Testis (tissue), 3 donors: Measurements from ENCODE around the gene MCF2L. TPM values are rescaled to one million over a fixed set of nuclear protein-coding genes. Genes with fewer than 3 reads are reported as not detected.

Experiments used
- DNase-seq: peaks from one replicate; pipeline ENCODE4 v3.0.0-alpha.2; 2019
- H3K27ac ChIP-seq, 2 donors: fragments of 200-600 bp; sonication (generic); one replicate each; pipeline ENCODE4 v1.5.1; 2019
- H3K27me3 ChIP-seq: fragments of 200-600 bp; sonication (generic); one replicate; pipeline ENCODE4 v1.5.1; 2019
- H3K36me3 ChIP-seq: fragments of 200-600 bp; sonication (generic); one replicate; pipeline ENCODE4 v1.5.1; 2017; ENCODE audit warnings: low read depth; ENCODE audit errors: missing control alignments
- H3K4me1 ChIP-seq: fragments of 200-600 bp; sonication (generic); one replicate; pipeline ENCODE4 v1.5.1; 2019
- H3K4me3 ChIP-seq, 2 donors: fragments of 200-600 bp; sonication (generic); one replicate each; pipeline ENCODE4 v1.5.1; 2017 to 2019
- H3K9me3 ChIP-seq: fragments of 200-600 bp; sonication (generic); one replicate; pipeline ENCODE4 v1.5.1; 2017
- POLR2A ChIP-seq: fragments of 450-650 bp; IDR thresholded peaks from one replicate; pipeline ENCODE4 v1.6.1; 2017; ENCODE audit warnings: antibody characterized with exemption, mild to moderate bottlenecking, moderate library complexity
- WGBS, 2 donors: methylation state at CpG; one replicate each; pipeline ENCODE4 v1.1.5; 2018; 5-methylcytosine and 5-hydroxymethylcytosine counted together
- intact Hi-C: fragments of 100-400 bp; cut with DNase I; formaldehyde crosslinking; loops from one replicate; pipeline ENCODE4 v1.15.1; 2023; ENCODE audit warnings: low total_unique reads
- polyA plus RNA-seq: library from polyadenylated mRNA; stranded (reverse); fragments of 350-450 nt; fragmentation: Illumina TruSeq; extraction: RNeasy Lipid Tissue Mini Kit (QIAGEN cat#74804); gene quantifications from one replicate; pipeline ENCODE4 v1.2.3, GENCODE V29; 2014; ENCODE audit warnings: low read depth, low replicate concordance; ENCODE audit not compliant: insufficient read depth
- total RNA-seq, 2 donors: library from RNA; depleted of rRNA; stranded (reverse); fragments of >200 nt; gene quantifications; one replicate each; pipeline ENCODE4 v1.2.3, GENCODE V29; 2016
- TF ChIP-seq, protein P1 (sequence below), 3 experiments: fragments of 450-650 bp in 2 of 3; fragments of 200-600 bp in 1 of 3; sonication (generic) in 1 of 3; IDR thresholded peaks; one replicate each; pipeline ENCODE4 v1.5.1; 2016 to 2019; ENCODE audit warnings: antibody characterized with exemption in 3 of 3, mild to moderate bottlenecking in 2 of 3, moderate library complexity in 1 of 3

MCF2L gene
- total and polyA plus RNA-seq, 3 donors from 2014 or later: 5.0 to 17.6 (median 14.6) TPM

DNA sequence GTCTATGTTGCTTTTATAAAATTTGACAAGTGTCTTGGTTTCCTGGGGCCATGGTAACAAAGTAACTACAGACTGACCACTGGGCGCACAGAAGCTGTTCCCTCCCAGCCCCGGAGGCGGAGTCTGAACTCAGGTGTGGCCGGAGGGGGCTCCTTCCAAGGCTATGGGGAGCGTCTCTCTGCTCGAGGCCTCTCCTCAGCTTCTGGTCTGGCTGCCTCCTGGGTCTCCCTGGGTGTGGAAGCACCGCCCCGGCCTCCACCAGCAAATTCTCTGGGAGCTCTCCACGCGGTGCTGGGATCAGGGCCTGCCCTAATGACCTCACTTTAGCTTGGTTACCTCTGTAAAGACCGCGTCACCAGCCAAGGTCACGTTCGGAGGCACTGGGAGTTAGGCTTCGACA is 90.9 kb downstream of the MCF2L start:
- TF ChIP-seq POLR2A: no peak
- TF ChIP-seq, protein P1, sequence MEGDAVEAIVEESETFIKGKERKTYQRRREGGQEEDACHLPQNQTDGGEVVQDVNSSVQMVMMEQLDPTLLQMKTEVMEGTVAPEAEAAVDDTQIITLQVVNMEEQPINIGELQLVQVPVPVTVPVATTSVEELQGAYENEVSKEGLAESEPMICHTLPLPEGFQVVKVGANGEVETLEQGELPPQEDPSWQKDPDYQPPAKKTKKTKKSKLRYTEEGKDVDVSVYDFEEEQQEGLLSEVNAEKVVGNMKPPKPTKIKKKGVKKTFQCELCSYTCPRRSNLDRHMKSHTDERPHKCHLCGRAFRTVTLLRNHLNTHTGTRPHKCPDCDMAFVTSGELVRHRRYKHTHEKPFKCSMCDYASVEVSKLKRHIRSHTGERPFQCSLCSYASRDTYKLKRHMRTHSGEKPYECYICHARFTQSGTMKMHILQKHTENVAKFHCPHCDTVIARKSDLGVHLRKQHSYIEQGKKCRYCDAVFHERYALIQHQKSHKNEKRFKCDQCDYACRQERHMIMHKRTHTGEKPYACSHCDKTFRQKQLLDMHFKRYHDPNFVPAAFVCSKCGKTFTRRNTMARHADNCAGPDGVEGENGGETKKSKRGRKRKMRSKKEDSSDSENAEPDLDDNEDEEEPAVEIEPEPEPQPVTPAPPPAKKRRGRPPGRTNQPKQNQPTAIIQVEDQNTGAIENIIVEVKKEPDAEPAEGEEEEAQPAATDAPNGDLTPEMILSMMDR (IDR thresholded peaks at IDR 0.05): no peak
- WGBS, 2 donors: 73% methylated on average over 5 to 15 of the region's 15 CpGs
- no peak overlapping the region for H3K27ac ChIP-seq
- no peaks in the 10 kb centered on the region for H3K4me1 ChIP-seq
- H3K4me3 ChIP-seq: no peak overlapping the region
- no peaks in the 10 kb centered on the region for H3K36me3 ChIP-seq
- no peaks in the 10 kb centered on the region for H3K27me3 ChIP-seq
- intact Hi-C loops: no loop called here
- no peaks in the 10 kb centered on the region for H3K9me3 ChIP-seq
- no peak for DNase-seq

DNA sequence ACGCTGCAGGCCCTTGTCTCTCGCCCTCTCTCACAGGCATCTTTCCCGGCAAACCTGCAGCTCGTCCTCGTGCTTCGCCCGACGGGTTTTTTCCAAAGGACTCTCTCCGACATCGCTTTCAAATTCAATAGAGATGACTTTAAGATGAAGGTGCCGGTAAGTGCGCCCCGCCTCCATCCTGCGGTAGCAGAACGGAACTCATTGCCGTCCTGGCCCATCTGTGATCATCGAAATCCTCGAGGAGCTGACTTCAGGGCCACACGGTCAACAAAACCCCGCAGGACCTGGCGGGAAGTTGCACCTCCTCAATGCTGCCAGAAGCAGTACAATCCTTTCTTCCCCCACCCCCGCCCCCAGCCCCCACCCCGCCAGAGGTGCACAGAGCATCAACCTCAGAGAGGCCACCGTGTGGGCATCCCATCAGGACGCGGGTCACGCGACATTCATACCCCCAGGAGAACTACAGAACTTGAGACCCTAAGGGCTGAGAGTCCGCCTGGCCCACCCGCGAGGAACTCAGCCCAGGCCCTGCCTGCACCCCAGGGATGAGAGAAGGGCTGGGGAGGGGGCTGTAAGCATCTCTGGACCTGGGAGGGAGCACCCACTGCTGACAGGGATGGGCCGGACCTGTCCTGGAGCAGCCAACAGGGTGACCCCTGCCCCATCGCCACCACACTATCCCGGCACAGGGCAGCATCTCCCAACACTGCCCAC is 91.7 kb downstream of the MCF2L start:
- WGBS, 2 donors: 90 to 94% methylated on average over 22 to 32 of the region's 34 CpGs
- intact Hi-C loops: no loop called here
- no peaks in the 10 kb centered on the region for H3K4me1 ChIP-seq
- no peak for DNase-seq
- no peak overlapping the region for H3K4me3 ChIP-seq
- TF ChIP-seq POLR2A: no peak
- TF ChIP-seq, protein P1 (IDR thresholded peaks at IDR 0.05): no peak
- H3K27ac ChIP-seq: no peak overlapping the region
- no peaks in the 10 kb centered on the region for H3K9me3 ChIP-seq
- no peaks in the 10 kb centered on the region for H3K27me3 ChIP-seq
- H3K36me3 ChIP-seq: no peaks in the 10 kb centered on the region

DNA sequence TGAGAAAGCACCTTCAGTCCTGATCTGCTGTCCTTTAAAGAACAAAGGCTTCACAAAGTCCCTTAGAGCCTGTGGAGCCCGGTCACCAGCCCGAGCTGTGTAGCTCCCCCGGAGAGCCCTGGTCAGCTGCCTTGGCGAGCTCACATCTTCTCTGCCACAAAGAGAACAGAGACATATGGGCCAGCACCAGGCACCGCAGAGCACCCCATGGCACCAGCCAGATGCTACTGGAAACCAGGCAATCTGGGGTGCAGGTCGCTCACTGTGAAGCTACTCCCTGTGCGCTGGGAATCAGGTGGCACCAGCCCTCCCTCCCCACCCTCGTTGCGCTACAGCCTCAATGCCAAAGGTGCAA is 92.2 kb downstream of the MCF2L start:
- no peaks in the 10 kb centered on the region for H3K27me3 ChIP-seq
- no peak for TF ChIP-seq POLR2A
- TF ChIP-seq, protein P1 (IDR thresholded peaks at IDR 0.05): no peak
- H3K4me3 ChIP-seq: no peak overlapping the region
- no peaks in the 10 kb centered on the region for H3K4me1 ChIP-seq
- no peak for DNase-seq
- H3K9me3 ChIP-seq: no peaks in the 10 kb centered on the region
- intact Hi-C loops: no loop called here
- WGBS, 2 donors: 90 to 96% methylated on average over 4 to 9 of the region's 9 CpGs
- H3K36me3 ChIP-seq: no peaks in the 10 kb centered on the region
- no peak overlapping the region for H3K27ac ChIP-seq

DNA sequence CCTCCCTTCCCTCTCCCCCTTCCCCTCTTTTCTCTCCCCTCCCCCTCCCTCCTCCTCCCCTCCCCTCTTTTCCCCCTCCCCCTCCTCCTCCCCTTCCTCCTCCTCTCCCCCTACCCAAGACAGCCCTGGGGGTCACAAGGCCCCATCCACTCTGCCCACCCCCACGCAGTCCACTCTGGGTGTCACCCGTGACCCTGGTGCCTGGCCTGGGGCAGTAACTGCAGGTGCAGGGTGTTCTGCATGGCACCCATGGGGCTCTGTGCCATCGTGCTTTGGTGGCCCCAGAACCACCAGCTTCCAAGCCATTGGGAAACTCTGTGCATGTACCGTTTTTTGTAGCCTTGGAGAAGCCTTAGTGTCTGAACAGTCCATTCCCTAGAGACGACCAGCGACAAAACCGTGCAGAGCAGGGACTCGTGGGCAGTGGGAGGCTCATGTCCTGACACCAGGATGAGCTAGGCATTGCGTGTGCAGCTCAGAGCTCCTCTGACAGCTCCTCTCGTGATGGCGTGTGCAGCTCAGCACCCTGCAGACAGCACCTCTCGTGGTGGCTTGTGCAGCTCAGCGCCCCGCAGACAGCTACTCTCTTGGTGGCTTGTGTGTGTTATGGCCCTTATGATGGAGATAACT is 92.9 kb downstream of the MCF2L start:
- no peak for TF ChIP-seq POLR2A
- TF ChIP-seq, protein P1 (IDR thresholded peaks at IDR 0.05): no peak
- intact Hi-C loops: no loop called here
- Histone ChIP-seq H3K4me3 (no peak overlapping the region), H3K36me3 (no peaks in the 10 kb centered on the region), H3K27ac (no peak overlapping the region), H3K4me1 (no peaks in the 10 kb centered on the region), H3K27me3 (no peaks in the 10 kb centered on the region), H3K9me3 (no peaks in the 10 kb centered on the region)
- 85 to 100% methylated on average over 4 to 14 of the region's 14 CpGs for WGBS, 2 donors
- DNase-seq: no peak

DNA sequence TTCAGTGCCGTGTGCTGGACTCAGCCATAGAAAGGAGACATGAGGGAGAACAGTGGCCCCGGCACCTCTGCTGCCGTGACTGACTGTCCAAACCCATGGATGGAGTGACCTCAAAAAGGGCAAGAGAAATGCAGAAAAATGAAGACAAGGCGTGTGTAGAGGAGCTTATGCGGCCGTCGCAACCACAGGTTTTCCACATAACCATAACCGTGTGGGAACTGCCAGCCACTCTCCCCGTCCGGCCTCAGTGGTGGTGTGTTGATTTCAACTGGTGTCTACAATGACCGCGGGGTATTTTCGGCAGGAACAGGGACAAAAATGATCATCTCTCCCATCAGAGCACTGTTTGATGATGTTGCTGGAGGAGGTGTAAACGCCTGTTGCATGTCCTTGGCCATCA is 93.7 kb downstream of the MCF2L start:
- no peaks in the 10 kb centered on the region for H3K27me3 ChIP-seq
- intact Hi-C loops: no loop called here
- no peaks in the 10 kb centered on the region for H3K9me3 ChIP-seq
- TF ChIP-seq, protein P1 (IDR thresholded peaks at IDR 0.05): no peak
- TF ChIP-seq POLR2A: no peak
- H3K36me3 ChIP-seq: no peaks in the 10 kb centered on the region
- H3K4me3 ChIP-seq: no peak overlapping the region
- DNase-seq: no peak
- H3K4me1 ChIP-seq: no peaks in the 10 kb centered on the region
- H3K27ac ChIP-seq: no peak overlapping the region
- WGBS, 2 donors: 92 to 93% methylated on average over 14 of the region's 14 CpGs
